Raji (cell line): Measurements from ENCODE around the gene ZBTB1.

Experiments used
- POLR2A ChIP-seq: IDR thresholded peaks from 2 replicates; pipeline ENCODE4 v1.6.1; 2011; ENCODE audit warnings: low read depth, low read length, control low read depth; ENCODE audit not compliant: insufficient read depth

ZBTB1 gene

GRCh38 chr14:64504310-64504896 is at the start of gene ZBTB1:
Gene ZBTB1, plus strand, starts transcription at chr14:64504770. Its CDS starts 16,735 bp downstream, at chr14:64521505.
- peak; percentile 79 for TF ChIP-seq POLR2A

- TF ChIP-seq POLR2A = no peak
Measured at GRCh38 chr14:64459405-64460136, 45.0 kb upstream of the ZBTB1 start.

GRCh38 chr14:64461221-64461620 is 43.3 kb upstream of the ZBTB1 start:
- no peak for TF ChIP-seq POLR2A

GRCh38 chr14:64463195-64463594 is 41.4 kb upstream of the ZBTB1 start:
- no peak for TF ChIP-seq POLR2A

- TF ChIP-seq POLR2A = no peak
Measured at GRCh38 chr14:64463873-64464272, 40.7 kb upstream of the ZBTB1 start.

GRCh38 chr14:64464651-64465050 is 39.9 kb upstream of the ZBTB1 start:
- no peak for TF ChIP-seq POLR2A

- no peak for TF ChIP-seq POLR2A
Measured at GRCh38 chr14:64465191-64465822, 39.3 kb upstream of the ZBTB1 start, which contains the start of gene AKAP5. Gene AKAP5, plus strand, starts transcription at chr14:64465499. Its CDS starts 2,896 bp downstream, at chr14:64468395.

GRCh38 chr14:64465831-64466554 is 38.6 kb upstream of the ZBTB1 start:
- no peak for TF ChIP-seq POLR2A

- no peak for TF ChIP-seq POLR2A
Measured at GRCh38 chr14:64467101-64467500, 37.5 kb upstream of the ZBTB1 start.

GRCh38 chr14:64467566-64467965 is 37.0 kb upstream of the ZBTB1 start:
- TF ChIP-seq POLR2A = no peak

GRCh38 chr14:64468451-64468850 is 36.1 kb upstream of the ZBTB1 start:
- TF ChIP-seq POLR2A = no peak

GRCh38 chr14:64474041-64474440 is 30.5 kb upstream of the ZBTB1 start:
- no peak for TF ChIP-seq POLR2A

- no peak for TF ChIP-seq POLR2A
Measured at GRCh38 chr14:64474698-64475097, 29.9 kb upstream of the ZBTB1 start.

- no peak for TF ChIP-seq POLR2A
Measured at GRCh38 chr14:64475585-64476273, 28.8 kb upstream of the ZBTB1 start.

- no peak for TF ChIP-seq POLR2A
Measured at GRCh38 chr14:64476438-64476837, 28.1 kb upstream of the ZBTB1 start.
